ENCODE data around the gene SERPINB8.

DNA sequence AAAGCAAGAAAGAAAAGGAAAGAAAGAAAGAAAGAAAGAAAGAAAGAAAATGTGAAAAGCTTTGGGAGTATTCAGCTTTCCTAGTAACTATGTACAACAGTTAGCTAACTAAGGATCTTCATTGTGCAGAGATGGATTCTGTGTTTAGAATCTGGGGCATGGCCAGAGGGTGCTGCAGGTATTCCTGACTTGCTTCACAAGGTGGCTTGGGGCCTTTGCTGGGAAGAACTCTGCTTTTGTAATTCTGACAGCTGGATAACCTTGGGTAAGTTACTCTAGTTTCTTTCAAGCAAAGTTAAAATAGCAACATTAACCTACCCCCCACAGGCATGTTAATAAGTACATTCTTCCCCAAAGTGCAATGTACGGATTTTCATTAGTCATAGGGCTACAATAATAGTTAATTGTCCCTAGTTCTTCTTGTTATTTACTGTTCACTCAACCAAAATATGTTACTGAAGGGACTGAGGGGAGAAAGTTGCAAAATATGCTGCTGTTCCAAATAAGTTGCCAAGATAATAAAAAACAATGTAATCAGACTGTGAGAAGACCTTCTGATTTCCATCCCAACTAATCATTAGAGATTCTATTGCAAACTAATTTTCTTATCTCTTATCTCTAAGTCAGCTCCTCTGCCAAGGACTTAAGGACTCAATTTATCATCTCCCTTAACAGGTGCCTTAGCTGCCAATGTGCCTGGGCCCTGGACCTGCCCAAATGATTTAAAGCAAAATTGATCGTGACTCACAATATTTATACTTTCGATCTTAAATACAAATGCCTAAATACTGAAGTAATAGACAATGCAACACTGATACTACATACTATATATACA lies 50.3 kb downstream of the SERPINB8 start:
- TF ChIP-seq, protein P1, sequence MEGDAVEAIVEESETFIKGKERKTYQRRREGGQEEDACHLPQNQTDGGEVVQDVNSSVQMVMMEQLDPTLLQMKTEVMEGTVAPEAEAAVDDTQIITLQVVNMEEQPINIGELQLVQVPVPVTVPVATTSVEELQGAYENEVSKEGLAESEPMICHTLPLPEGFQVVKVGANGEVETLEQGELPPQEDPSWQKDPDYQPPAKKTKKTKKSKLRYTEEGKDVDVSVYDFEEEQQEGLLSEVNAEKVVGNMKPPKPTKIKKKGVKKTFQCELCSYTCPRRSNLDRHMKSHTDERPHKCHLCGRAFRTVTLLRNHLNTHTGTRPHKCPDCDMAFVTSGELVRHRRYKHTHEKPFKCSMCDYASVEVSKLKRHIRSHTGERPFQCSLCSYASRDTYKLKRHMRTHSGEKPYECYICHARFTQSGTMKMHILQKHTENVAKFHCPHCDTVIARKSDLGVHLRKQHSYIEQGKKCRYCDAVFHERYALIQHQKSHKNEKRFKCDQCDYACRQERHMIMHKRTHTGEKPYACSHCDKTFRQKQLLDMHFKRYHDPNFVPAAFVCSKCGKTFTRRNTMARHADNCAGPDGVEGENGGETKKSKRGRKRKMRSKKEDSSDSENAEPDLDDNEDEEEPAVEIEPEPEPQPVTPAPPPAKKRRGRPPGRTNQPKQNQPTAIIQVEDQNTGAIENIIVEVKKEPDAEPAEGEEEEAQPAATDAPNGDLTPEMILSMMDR (IDR thresholded peaks at IDR 0.05), result no peak
- TF ChIP-seq POLR2A (IDR thresholded peaks at IDR 0.05), result no peak
- no peak for TF ChIP-seq EP300 (IDR thresholded peaks at IDR 0.05)

Data from tibial nerve (tissue), 4 donors.